Measurements from ENCODE around the gene IL18.
"Not testable (repeated sequence)": the region's sequence is repeated elsewhere in the genome, so short reads cannot be mapped to it uniquely, and the experiment has no call there.

IL18 gene

GRCh38 chr11:112123129-112123528 is 40.8 kb downstream of the IL18 start:
- no peak for DNase-seq (ENCODE audit: extremely low read depth in 1 of 2, low read depth in 1 of 2)

GRCh38 chr11:112121981-112122615 is 41.8 kb downstream of the IL18 start:
- DNase-seq (ENCODE audit: extremely low read depth in 1 of 2, low read depth in 1 of 2): no peak

GRCh38 chr11:112118176-112118575 is 45.7 kb downstream of the IL18 start:
- no peak for DNase-seq (ENCODE audit: extremely low read depth in 1 of 2, low read depth in 1 of 2)

GRCh38 chr11:112115386-112115785 is 48.5 kb downstream of the IL18 start:
- DNase-seq (ENCODE audit: extremely low read depth in 1 of 2, low read depth in 1 of 2): no peak

- no peak for DNase-seq (ENCODE audit: extremely low read depth in 1 of 2, low read depth in 1 of 2)
Observed at GRCh38 chr11:112114460-112114859, 49.4 kb downstream of the IL18 start.

GRCh38 chr11:112113539-112114457 is 50.1 kb downstream of the IL18 start:
- no peak for DNase-seq (ENCODE audit: extremely low read depth in 1 of 2, low read depth in 1 of 2)

GRCh38 chr11:112106070-112106469 is 57.8 kb downstream of the IL18 start:
- DNase-seq (ENCODE audit: extremely low read depth in 1 of 2, low read depth in 1 of 2): no peak

GRCh38 chr11:112103446-112103845 is 60.4 kb downstream of the IL18 start:
- no peak for DNase-seq (ENCODE audit: extremely low read depth in 1 of 2, low read depth in 1 of 2)

- DNase-seq (ENCODE audit: extremely low read depth in 1 of 2, low read depth in 1 of 2): no peak
Observed at GRCh38 chr11:112100462-112100861, 63.4 kb downstream of the IL18 start.

- DNase-seq (ENCODE audit: extremely low read depth in 1 of 2, low read depth in 1 of 2): no peak
Observed at GRCh38 chr11:112097734-112098528, 66.0 kb downstream of the IL18 start.

GRCh38 chr11:112096194-112096593 is 67.7 kb downstream of the IL18 start:
- DNase-seq (ENCODE audit: extremely low read depth in 1 of 2, low read depth in 1 of 2): no peak

- DNase-seq (ENCODE audit: extremely low read depth in 1 of 2, low read depth in 1 of 2): not testable (repeated sequence)
Observed at GRCh38 chr11:112095302-112095701, 68.6 kb downstream of the IL18 start.
